ENCODE results near the gene TMEM47.

Gene TMEM47

DNA sequence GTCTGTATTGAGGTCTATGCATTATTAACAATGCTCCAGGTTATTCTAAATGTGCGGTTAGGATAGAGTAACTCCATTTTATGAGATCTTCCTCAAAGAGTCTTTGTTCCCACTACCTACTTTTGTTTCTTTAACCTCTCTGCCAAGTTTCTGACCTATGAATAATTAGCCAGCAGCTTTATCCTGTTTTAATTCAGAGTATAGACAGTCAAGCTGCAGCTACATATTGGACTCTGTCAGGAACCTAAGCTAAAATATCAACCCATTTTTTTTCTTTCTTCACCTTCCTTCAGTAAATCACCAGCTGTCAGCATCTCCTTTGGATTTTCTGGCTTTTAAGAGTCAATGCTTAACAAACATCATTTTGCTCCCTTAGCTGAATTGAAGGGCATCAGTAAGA is 72.3 kb downstream of the TMEM47 start:
- DNase-seq: no peak

DNA sequence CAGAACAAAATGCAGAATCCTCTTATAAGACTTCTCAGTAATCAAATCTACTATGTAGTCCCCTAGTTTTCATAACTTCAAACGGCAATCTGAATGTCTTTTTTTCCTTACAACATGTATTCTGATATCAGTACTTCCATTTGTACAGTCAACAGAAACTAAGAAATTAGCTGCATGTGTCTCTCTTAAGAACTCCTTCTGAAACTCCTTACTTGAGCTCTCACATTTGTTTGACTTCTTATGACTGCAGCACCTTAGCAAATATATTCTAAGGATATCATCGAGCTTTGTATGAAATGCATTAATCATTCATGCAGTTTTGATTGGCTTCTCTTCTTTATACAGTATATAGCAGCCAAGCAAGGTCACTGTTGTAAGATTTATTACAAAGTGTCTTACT is 77.0 kb downstream of the TMEM47 start:
- no peak for DNase-seq

DNA sequence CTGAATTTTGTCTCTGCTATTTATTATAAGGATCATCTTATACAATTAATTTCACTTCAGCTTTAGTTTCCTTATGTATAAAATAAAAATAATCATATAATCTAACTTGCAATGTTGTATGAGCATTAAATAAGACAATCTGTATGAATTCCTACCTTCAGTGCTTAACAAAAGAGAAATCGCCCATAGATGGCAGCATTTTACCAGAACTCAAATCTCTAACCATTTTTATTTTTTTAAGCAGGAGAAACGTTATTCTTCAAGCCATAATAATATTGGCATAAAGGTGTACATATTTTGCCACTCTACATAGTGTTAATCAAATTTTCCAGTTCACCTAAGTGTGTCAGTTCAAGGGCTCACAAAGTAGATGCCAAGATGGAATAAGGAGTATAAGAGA is 78.8 kb downstream of the TMEM47 start:
- DNase-seq: no peak
